ENCODE data around the gene SRPK2.
"Not testable (repeated sequence)": the region's sequence is repeated elsewhere in the genome, so short reads cannot be mapped to it uniquely, and the experiment has no call there.

SRPK2 gene

GRCh38 chr7:105369944-105370343 is 18.8 kb downstream of the SRPK2 start:
- no peak for DNase-seq

- no peak for DNase-seq
Observed at GRCh38 chr7:105367458-105367857, 21.3 kb downstream of the SRPK2 start.

GRCh38 chr7:105365541-105366534 is 22.9 kb downstream of the SRPK2 start:
- DNase-seq: no peak

GRCh38 chr7:105364684-105365083 is 24.0 kb downstream of the SRPK2 start:
- no peak for DNase-seq

- not testable (repeated sequence) for DNase-seq
Observed at GRCh38 chr7:105363657-105364056, 25.1 kb downstream of the SRPK2 start.

GRCh38 chr7:105362685-105363084 is 26.0 kb downstream of the SRPK2 start:
- not testable (repeated sequence) for DNase-seq

- not testable (repeated sequence) for DNase-seq
Observed at GRCh38 chr7:105361995-105362394, 26.7 kb downstream of the SRPK2 start.

GRCh38 chr7:105360149-105360548 is 28.6 kb downstream of the SRPK2 start:
- not testable (repeated sequence) for DNase-seq

- no peak for DNase-seq
Observed at GRCh38 chr7:105355701-105356100, 33.0 kb downstream of the SRPK2 start.

- no peak for DNase-seq
Observed at GRCh38 chr7:105354383-105354782, 34.3 kb downstream of the SRPK2 start.

GRCh38 chr7:105353752-105354328 is 34.9 kb downstream of the SRPK2 start:
- no peak for DNase-seq

GRCh38 chr7:105352901-105353668 is 35.6 kb downstream of the SRPK2 start:
- DNase-seq: no peak

GRCh38 chr7:105352018-105352612 is 36.6 kb downstream of the SRPK2 start:
- DNase-seq: no peak

GRCh38 chr7:105350906-105351305 is 37.8 kb downstream of the SRPK2 start:
- DNase-seq: no peak

GRCh38 chr7:105348177-105348576 is 40.5 kb downstream of the SRPK2 start:
- DNase-seq: not testable (repeated sequence)

- DNase-seq: no peak
Observed at GRCh38 chr7:105346593-105347322, 42.0 kb downstream of the SRPK2 start.

- DNase-seq: no peak
Observed at GRCh38 chr7:105346138-105346537, 42.6 kb downstream of the SRPK2 start.

- DNase-seq: no peak
Observed at GRCh38 chr7:105345725-105346124, 43.0 kb downstream of the SRPK2 start.

GRCh38 chr7:105345003-105345402 is 43.7 kb downstream of the SRPK2 start:
- no peak for DNase-seq

GRCh38 chr7:105339404-105340323 is 49.1 kb downstream of the SRPK2 start:
- DNase-seq: no peak

- DNase-seq: no peak
Observed at GRCh38 chr7:105337529-105337928, 51.2 kb downstream of the SRPK2 start.

Measured in NCI-H1417 treated with DMSO at 0.1 percent for 48 hours (cell line).